Lung (tissue), 12 donors: ENCODE results near the gene GUCA2A. TPM values are rescaled to one million over a fixed set of nuclear protein-coding genes. Genes with fewer than 3 reads are reported as not detected.

Experiments used
- ATAC-seq: fragments of 200-7000 bp; cut with Tn5 transposase; one replicate; pipeline ENCODE4 v1.9.1; 2020; ENCODE audit warnings: moderate number of reproducible peaks; ENCODE audit not compliant: insufficient read depth, low FRiP score
- DNase-seq, 3 donors: peaks; one replicate each; pipeline ENCODE4 v3.0.0-alpha.2; 2013 to 2017
- H3K27ac ChIP-seq, 2 donors: one replicate each; pipeline ENCODE4 v1.5.1; 2013; ENCODE audit warnings: mild to moderate bottlenecking in 2 of 2, moderate library complexity in 2 of 2, control low read depth in 1 of 2, inconsistent platforms in 1 of 2, low read depth in 1 of 2, low read length in 1 of 2
- H3K27me3 ChIP-seq, 3 donors: one replicate each; pipeline ENCODE4 v1.5.1; 2013; ENCODE audit warnings: low read length in 2 of 3; ENCODE audit not compliant: control insufficient read depth in 3 of 3, insufficient read depth in 3 of 3
- H3K36me3 ChIP-seq, 4 donors: one replicate each; pipeline ENCODE4 v1.5.1; 2013; ENCODE audit warnings: low read length in 4 of 4, mild to moderate bottlenecking in 1 of 4, moderate library complexity in 1 of 4; ENCODE audit not compliant: control insufficient read depth in 4 of 4, insufficient read depth in 4 of 4
- H3K4me1 ChIP-seq, 5 donors: one replicate each; pipeline ENCODE4 v1.5.1; 2013; ENCODE audit warnings: low read length in 5 of 5, mild to moderate bottlenecking in 2 of 5, moderate library complexity in 1 of 5; ENCODE audit not compliant: control insufficient read depth in 5 of 5, insufficient read depth in 5 of 5
- H3K4me3 ChIP-seq: one replicate; pipeline ENCODE4 v1.5.1; 2013; ENCODE audit warnings: mild to moderate bottlenecking, control low read depth, moderate library complexity
- H3K9ac ChIP-seq, 2 donors: one replicate each; pipeline ENCODE4 v1.5.1; 2013; ENCODE audit warnings: low read length in 2 of 2, control low read depth in 1 of 2; ENCODE audit not compliant: insufficient read depth in 1 of 2
- H3K9me3 ChIP-seq, 4 donors: one replicate each; pipeline ENCODE4 v1.5.1; 2013; ENCODE audit warnings: low read length in 3 of 4, mild to moderate bottlenecking in 1 of 4, moderate library complexity in 1 of 4; ENCODE audit not compliant: control insufficient read depth in 4 of 4, insufficient read depth in 3 of 4
- CTCF ChIP-seq: IDR thresholded peaks from 2 replicates; pipeline ENCODE4 v1.5.1; 2012; ENCODE audit warnings: mild to moderate bottlenecking; ENCODE audit errors: control extremely low read depth, extremely low read depth
- WGBS, 2 donors: extraction: QIAGEN DNeasy Blood & Tissue Kit; methylation state at CpG; one replicate each; pipeline ENCODE4 v1.1.7; 2013; 5-methylcytosine and 5-hydroxymethylcytosine counted together
- polyA plus RNA-seq, 2 donors: library from polyadenylated mRNA; stranded (reverse); fragments of 200-250 nt; gene quantifications; one replicate each; pipeline ENCODE4 v1.2.1, GENCODE V29; 2013
- total RNA-seq, 2 donors: library from RNA; depleted of rRNA in 1 of 2; stranded (reverse); fragments of >200 nt in 1 of 2; gene quantifications; one replicate each; pipeline ENCODE4 v1.2.1, GENCODE V29; 2014 to 2021
- donor health status: control.
- donor health status: control.
- donor health status: Bipolar disorder and iron deficiency.
- donor health status: healthy.
- donor health status: DM: yes; HTN: yes; CAD: no.

GUCA2A gene
- total and polyA plus RNA-seq, 4 donors, result 0.28 to 0.29 TPM; not detected in 2

- ATAC-seq (no peak), DNase-seq (no peak)
- 73 to 85% methylated on average over 6 of the region's 6 CpGs for WGBS, 2 donors
- TF ChIP-seq CTCF, result no peak
- no peaks in the 10 kb centered on the region for H3K36me3 ChIP-seq
- no peak overlapping the region for H3K9ac ChIP-seq
- H3K4me3 ChIP-seq, result no peak overlapping the region
- peaks cover 0 to 62% (median 28%) of the 10 kb centered on the region in 5 donors for H3K4me1 ChIP-seq
- H3K27ac ChIP-seq, result peak overlapping the region; percentile 75 to 79
- no peaks in the 10 kb centered on the region for H3K27me3 ChIP-seq
- H3K9me3 ChIP-seq, result no peaks in the 10 kb centered on the region
These were observed 7.2 kb upstream of the GUCA2A start for GRCh38 chr1:42171679-42172266.

GRCh38 chr1:42170779-42171621 lies 6.5 kb upstream of the GUCA2A start:
- no peaks in the 10 kb centered on the region for H3K27me3 ChIP-seq
- DNase-seq (peak; percentile 75 to 77 (median 76)), ATAC-seq (peak; percentile 41)
- 64 to 78% methylated on average over 17 of the region's 17 CpGs for WGBS, 2 donors
- peaks cover 0 to 58% (median 33%) of the 10 kb centered on the region in 5 donors for H3K4me1 ChIP-seq
- H3K9me3 ChIP-seq, result no peaks in the 10 kb centered on the region
- H3K4me3 ChIP-seq, result no peak overlapping the region
- no peak for TF ChIP-seq CTCF
- H3K36me3 ChIP-seq, result no peaks in the 10 kb centered on the region
- peak overlapping the region in 1 of 2 donors; percentile 7 for H3K27ac ChIP-seq
- no peak overlapping the region for H3K9ac ChIP-seq

- Histone ChIP-seq H3K27ac (no peak overlapping the region), H3K27me3 (no peaks in the 10 kb centered on the region), H3K36me3 (no peaks in the 10 kb centered on the region), H3K4me3 (no peak overlapping the region), H3K4me1 (peaks cover 0 to 42% (median 25%) of the 10 kb centered on the region in 5 donors), H3K9ac (no peak overlapping the region), H3K9me3 (no peaks in the 10 kb centered on the region)
- 86 to 93% methylated on average over 3 of the region's 3 CpGs for WGBS, 2 donors
- TF ChIP-seq CTCF, result no peak
- no peak for ATAC-seq
- DNase-seq, result no peak
These were observed 4.2 kb upstream of the GUCA2A start for GRCh38 chr1:42168763-42169162.
